Measurements from ENCODE around the gene SLC25A41. TPM values are rescaled to one million over a fixed set of nuclear protein-coding genes. Genes with fewer than 3 reads are reported as not detected.
A peak's percentile ranks its signal among the peaks of the same experiment; 100 is the strongest.

The SLC25A41 gene
- 0.08 TPM for polyA plus RNA-seq (2013, experiment 1 of 2; ENCODE audit: insufficient read length)
- polyA plus RNA-seq (2013, experiment 2 of 2; ENCODE audit: insufficient read length): 0.12 TPM

DNA sequence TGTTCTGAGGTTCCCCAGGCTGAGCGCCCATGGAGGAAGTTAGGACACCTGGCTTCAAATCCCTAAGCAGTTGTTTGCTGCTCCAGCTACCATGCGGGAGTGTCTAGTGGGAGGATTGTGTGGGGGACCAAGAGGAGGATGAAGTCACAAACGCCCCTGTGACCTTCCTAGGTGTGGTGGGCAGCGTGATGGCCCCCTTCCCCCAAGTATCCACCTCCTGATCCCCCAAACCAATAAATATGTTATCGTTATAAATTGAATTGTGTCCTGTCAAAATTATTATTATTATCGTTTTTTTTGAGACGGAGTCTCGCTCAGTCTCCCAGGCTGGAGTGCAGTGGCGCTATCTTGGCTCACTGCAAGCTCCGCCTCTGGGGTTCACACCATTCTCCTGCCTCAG lies at the start of gene SLC25A41:
Gene SLC25A41, minus strand, starts transcription at position 101 of the 400 bp plus-strand sequence. Its CDS starts 70 bp downstream, at position 31.
- DNase-seq: no peak

DNA sequence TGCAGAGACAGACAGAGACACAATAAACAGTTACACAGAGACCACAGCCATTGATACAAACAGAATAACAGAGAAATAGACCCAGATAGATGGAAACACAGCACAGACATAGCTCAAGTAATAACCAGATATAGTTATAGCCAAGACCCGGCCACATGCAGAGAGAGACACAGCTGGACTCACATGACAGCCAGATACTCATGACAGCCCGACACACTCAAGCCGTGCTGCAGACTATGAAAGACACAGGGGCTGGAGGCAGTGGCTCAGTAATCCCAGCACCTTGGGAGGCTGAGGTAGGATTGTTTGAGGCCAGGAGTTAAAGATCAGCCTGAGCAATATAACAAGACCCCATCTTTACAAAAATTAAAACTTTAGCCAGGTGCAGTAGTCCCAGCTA lies 49.7 kb upstream of the SLC25A41 start:
- DNase-seq: no peak

DNA sequence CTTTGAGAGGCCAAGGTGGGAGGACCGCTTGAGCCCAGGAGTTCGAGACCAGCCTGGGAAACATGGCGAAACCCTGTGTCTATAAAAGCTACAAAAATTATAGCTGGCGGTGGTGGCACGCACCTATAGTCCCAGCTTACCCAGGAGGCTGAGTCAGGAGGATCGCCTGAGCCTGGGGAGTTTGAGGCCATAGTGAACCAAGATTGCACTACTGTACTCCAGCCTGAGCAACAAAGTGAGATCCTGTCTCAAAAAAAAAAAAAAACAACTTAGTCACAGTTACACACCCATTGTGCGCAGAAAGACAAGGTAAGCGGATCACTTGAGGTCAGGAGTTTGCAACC lies 48.8 kb upstream of the SLC25A41 start:
- DNase-seq: no peak

DNA sequence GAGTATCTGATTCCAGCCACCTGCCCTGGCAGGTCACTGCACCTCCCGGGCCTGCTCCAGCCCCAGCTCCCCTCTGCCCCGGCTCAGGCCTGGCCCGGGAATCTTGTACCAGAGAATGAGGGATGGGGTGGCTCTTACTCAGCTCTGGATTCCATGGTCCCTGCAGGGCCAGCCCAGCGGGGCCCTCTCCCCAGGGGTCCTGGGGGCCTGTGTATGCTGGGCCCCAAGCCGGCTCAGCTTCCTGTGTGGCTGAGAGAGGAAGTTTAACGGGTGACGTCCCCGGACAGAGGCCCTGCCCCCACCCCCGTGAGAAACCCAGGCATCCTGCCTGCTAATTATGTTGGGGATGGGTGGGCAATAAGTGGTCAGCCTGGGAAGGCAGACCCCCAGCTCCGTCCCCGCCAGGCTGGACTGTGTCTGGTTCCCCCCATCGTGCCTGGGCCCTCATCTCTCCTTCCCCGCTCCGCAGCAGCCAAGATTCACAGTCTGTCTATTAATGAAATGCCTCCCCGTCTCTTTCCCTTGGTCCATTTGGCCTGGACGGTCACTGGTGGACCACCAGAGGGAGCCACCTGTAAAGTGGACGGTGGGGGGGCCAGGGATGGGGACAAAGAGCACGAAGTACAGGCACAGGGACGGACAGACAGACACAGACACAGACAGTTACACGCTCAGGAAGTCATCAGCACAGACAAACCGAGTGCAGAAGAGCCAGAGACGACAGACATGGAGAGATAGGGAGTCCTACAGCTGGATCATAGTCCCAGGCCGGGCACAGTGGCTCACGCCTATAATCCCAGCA lies 48.2 kb upstream of the SLC25A41 start, which contains the start of gene DENND1C:
Gene DENND1C, minus strand, starts transcription at position 247 of the 802 bp plus-strand sequence. Its CDS starts 92 bp downstream, at position 155.
- DNase-seq: no peak

DNA sequence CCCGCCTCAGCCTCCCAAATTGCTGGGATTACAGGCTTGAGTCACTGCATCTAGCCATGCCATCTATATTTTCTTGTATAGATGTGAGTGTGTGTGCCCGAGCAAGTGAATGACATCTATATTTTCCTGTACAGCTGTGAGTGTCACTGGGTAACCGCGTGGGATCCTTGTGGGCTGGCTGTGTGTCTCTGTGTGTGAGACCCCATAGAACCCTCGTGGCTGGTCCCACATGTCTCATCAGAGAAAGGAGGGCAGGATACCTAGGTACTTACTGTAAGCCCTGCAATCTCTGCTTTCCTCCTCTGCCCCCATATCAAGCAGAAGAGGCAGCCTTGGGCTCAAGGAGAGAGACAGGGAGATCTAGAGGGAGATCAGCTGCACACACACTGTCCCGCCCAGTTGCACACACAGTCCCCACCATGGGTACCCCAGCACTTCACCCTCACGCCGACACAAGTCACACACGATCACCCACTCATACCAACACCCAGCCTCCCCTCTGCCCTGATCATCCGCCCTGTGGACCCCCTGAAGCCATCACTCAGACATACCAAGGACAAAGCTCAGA lies 47.4 kb upstream of the SLC25A41 start:
- no peak for DNase-seq

DNA sequence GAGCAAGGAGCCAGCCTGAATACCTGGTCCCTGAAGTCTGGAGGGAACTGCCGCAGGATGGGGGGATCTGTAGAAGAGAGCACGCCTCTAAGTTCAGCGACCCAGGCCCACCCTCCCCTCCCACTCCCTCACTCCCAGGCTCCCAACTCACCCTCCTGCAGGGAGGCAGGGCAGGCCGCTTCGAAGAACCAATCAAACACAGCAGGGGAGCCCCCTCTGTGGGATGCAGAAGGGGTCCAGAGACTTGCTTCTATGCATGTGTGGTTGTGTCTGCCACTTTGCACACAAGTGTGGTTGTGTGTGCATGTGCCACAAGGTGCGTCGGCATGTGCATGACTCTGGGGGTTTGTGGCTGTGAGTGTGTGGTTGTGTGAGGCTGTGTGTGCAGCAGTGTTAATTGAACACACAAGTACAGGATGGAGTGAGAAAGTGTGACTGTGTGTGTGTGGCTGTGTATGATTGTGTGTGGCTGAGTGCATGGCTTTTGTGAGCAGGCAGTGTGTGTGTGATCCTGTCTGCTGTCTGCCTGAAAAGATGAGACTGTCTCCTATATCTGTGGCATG lies 46.4 kb upstream of the SLC25A41 start:
- DNase-seq: no peak

DNA sequence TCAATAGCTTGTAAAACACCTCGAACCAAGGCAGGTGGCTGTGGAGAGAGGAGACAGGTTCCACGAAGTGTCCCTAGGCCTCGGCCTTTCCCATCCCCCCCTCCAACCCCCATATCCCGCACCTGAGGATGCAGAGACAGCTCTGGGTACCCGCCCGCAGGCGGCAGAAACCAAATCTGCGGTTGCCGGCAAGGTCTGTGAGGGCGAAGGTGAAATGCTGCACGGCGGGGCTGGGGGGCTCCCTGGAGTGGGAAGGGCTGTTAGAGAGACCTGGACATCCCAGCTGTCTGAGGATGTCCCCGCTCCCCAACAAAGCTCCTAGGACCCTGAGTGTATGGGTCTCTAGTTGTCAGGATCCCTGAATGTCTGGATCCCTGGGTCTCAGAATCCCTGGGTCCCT lies 45.3 kb upstream of the SLC25A41 start:
- DNase-seq: no peak

DNA sequence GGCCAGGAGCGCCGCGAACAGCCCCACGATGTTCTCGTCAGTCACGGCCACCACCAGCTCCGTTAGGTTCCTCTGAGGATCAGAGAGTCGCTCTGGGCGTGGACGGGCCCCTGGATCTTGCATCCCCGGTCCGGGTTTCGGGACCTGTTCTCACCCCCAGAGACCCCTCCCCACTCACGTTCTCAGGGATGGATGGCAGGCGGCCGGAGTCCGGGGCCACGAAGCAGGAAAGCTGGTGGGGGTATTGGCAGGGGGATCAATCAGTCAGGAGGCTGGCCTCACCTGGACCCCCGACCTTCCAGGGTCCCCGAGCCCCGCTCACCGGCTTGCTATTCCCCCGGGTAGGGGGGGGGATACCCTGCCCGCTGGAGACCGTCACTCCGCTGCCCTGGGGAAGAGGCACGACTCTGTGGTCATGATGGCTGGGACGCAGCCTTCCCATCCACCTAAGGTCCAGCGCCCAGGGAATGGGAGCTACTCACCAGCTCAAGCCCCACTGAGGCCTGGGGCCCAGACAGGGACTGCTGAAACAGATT lies 43.4 kb upstream of the SLC25A41 start:
- DNase-seq: no peak

DNA sequence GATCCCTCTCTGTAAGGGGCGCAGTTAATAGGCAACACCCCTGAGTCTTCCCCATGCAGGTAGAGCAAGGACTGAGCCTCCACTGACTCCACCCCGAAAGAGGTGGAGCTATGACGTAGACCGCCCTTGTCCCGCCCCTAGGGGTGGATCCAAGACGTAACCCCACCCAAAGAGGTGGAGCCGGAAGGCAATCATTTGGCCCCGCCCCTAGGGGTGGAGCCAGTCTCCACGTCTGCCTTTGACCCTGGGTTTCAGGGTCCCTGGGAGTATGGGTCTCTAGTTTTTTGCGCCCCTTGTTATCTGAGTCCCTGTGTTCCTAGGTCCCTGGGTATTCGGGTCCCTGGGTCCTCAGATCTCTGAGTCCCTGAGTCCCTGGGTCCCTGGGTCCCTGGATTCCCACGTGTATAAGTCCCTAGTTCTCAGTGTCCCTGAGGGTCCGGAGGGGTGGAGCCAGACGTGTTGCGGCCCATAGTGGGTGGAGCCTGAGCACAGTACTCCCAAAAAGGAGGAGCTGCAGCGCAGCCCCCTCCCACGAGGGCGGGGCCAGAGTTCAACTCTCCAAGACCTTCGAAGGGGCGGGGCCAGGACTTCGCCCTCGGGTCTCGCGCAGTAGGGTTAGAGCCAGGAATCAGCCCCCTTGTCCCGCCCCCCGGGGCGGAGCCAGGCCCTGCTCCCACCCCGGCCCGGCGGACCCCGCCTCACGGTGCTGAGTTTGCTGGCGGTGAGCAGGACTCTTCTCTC lies 42.8 kb upstream of the SLC25A41 start:
- DNase-seq: peak; percentile 27

DNA sequence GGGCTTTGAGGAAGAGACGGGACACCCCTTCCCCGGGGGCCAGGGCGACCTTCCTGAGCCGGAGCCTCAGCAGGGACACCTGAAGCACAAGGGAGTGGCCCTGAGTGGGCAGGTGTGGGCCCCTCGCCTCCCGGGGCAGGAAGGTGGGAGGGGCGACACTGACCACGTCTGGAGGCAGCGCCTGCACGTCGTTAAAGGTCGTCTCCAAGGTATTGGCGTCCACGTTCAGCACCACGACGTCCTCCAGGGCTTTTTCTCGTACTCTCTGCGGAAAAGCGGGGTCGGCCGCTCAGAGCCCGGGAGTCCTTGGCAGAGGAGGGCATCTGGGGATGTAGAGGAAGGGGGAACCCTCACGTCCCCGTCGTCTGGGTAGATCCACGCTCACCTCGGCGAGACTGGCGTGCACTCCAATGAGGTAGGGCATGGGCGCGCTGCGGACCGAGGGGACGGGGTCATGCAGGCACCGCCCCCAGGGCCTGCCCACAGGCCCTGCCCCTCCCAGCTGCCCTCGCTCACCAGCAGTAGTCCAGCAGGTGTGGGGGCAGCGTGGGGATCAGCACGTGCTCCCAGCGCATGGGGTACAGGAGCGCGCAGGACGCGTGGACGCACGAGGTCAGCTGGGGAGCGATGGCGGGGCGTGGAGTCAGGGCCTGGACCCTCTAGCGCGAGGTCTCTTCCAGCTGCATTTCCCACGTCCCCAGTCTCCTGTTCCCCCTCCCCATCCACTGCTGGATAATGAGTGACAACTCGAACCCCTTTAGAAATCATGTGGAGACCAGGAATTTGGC lies 42.0 kb upstream of the SLC25A41 start:
- no peak for DNase-seq

DNA sequence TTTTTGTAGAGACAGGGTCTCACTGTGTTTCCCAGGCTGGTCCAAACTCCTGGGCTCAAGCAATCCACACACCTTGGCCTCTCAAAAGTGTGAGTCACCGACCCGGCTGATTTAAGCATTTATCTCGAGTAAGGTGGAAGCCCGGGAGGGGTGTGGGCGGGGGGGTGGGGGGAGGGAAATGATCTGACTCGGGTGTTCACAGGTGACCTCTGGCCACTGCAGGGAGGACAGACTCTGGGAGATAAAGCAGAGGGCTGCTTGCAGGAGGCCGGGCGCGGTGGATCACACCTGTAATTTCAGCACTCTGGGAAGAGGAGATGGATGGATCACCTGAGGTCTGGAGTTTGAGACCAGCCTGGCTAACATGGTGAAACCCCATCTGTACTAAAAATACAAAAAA lies 40.1 kb upstream of the SLC25A41 start:
- DNase-seq: no peak

DNA sequence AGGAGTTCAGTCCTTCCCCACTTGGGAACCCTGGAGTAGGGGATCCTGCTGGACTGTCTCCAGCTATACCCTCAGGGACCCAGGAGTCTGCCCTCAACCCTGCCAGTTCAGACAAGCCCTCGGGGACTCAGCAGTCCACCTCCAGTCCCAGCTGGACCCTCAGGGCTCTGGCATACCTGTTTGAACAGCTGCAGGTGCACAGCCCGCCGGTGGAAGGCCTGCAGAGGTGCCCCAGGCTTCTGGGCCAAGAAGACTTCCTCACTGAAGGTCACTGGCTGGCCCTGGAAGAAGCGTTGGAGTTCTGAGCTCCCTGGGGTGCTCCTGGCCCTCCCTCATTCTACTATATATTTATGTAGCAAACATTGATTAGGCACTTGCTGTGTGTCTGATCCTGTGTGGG lies 39.1 kb upstream of the SLC25A41 start:
- DNase-seq: no peak

DNA sequence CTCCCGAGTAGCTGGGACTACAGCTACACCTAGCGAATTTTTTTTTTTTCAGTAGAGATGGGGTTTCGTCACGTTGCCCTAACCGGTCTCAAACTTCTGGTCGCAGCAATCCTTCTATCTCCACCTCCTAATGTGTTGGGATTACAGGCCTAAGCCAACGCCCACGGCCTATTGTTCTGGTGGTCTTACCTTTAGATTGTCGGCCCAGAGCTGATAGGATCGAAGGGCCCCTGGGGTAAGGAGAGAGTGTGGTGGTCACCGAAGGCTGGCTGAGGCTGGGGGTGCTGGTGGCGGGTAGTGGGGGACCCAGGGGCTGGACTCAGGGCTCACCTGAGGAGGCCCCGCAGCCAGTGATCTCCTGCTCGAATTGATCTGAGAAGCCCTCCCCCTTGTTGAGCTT lies 37.5 kb upstream of the SLC25A41 start:
- DNase-seq: no peak

DNA sequence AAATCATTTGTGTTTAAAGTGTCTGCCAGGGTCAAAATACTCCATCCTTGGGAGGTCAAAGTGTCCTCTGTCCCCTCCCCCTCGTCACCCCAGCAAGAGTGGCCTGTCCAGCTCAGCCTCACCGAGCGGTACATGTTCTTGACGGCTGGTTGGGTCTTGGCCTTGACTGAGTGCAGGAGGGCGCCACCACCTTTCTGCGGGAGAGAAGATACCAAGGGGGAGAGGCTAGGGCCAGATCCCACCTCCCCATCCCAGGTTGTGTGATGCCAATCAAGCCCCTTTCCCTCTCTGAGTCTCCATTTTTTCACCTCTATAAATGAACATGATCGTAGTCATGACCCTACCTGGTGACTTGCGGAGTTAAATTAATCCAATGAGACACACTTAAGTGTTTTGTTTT lies 36.6 kb upstream of the SLC25A41 start:
- DNase-seq: no peak

DNA sequence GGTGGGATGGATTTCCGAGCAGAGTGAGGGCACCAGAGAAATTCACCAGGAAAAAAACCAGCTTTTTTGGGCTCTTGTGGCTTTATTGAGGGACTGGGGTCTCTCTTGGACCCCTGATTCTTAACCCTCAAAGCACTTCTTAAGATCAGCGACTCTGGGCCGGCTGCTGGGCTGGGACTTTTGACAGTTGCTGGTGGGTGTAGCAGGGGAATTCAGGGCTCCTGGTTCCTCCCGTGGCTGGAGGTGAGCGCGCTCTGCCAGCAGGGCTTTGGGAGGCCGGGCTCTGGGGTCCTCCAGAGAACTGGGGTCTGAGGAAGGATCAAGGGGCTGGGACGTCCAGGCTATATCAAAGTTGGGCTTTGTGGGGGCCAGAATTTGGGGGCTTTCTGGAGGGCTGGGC lies 33.8 kb upstream of the SLC25A41 start:
- no peak for DNase-seq

DNA sequence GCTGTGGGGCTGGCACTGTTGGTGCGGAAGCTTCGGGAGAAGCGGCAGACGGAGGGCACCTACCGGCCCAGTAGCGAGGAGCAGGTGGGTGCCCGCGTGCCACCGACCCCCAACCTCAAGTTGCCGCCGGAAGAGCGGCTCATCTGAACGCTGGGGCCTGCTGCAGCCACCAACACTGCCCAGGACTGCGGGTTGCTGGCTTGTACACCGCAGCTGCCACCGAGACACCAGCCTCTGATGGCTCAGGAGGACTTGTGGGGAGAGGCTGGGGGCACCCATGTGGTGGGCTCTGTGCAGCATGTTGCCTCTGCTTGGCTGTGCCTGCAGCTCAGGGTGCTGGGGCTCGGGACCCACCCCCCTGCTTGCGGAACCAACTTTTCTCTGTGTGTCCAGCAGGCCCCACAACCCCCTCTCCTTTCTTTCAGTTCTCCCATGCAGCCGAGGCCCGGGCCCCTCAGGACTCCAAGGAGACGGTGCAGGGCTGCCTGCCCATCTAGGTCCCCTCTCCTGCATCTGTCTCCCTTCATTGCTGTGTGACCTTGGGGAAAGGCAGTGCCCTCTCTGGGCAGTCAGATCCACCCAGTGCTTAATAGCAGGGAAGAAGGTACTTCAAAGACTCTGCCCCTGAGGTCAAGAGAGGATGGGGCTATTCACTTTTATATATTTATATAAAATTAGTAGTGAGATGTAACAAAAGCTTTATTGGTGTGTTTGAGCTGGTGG lies 33.1 kb upstream of the SLC25A41 start:
- DNase-seq: no peak

DNA sequence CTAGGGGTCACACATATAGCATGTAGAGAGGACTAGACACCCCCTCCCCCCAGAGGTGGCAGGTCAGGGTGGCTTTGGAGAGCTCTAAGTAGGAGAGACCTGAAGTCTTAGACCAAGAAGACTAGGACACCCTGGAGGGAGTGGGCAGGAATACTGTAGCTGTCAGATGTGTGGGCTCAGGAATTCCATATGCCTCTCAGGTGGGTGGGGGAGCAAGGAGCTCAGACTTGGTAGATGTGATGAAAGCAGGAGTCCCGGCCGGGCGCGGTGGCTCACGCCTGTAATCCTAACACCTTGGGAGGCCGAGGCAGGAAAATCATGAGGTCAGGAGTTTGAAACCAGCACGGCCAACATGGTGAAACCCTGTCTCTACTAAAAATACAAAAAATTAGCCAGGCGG lies 32.1 kb upstream of the SLC25A41 start:
- no peak for DNase-seq

DNA sequence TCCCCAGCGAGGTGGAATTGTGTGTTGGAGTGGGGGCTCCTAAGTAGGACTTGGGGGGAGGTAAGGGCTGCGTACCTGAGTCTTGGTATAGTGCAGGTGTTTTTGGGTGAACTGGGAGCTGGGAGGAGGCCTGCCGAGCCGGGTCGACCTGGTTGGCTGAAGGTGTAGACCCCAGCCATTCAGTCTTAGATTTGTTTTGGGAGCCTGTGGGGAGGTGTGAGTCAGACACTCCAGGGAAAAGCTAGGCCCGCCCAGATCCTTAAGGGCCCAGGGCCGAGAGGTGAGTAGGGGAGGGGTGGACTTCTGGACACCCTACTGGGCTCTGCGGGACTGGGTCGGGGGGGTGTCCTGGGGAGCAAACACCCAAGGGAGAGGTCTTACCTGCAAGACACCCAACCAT lies 31.4 kb upstream of the SLC25A41 start:
- no peak for DNase-seq

DNA sequence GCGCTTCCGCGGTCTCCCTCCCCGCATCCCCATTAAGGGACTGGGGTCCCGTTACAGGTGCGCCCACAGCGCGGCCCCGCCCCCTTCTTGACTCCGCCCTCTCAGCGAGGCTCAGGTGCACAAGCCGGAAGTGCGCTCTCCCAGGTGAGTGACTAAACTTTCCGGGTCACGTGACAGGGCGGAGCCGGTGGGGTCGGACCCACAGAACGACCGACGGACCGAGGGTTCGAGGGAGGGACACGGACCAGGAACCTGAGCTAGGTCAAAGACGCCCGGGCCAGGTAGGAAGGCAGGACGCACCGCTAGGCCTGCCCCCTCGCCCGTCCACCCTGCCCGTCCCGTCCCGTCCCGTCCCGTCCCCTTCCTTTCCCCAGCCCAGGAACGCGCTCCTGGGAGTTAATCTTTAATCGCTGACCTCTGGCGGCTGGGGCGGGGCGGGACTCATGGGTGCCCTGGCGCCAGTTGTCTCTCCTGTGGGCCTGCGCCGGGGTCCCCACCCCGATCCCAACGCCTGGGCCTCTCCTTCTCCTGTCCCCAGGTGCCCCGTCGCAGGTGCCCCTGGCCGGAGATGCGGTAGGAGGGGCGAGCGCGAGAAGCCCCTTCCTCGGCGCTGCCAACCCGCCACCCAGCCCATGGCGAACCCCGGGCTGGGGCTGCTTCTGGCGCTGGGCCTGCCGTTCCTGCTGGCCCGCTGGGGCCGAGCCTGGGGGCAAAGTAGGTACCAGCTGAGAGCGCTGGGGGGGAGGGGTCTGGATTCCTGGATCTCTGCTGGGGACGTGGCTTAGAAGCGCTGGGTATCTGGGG lies 30.7 kb upstream of the SLC25A41 start, which contains the start of gene CRB3:
Gene CRB3, plus strand, starts transcription at position 202 of the 804 bp plus-strand sequence. Its CDS starts 431 bp downstream, at position 633.
- no peak for DNase-seq
